GM12878 (cell line): ENCODE data around the gene ERCC1. TPM values are rescaled to one million over a fixed set of nuclear protein-coding genes. Genes with fewer than 3 reads are reported as not detected.

Experiments
- ATAC-seq: fragments of 200-7000 bp; cut with Tn5 transposase; 3 replicates; pipeline ENCODE4 v1.9.1; 2020; ENCODE audit warnings: mild to moderate bottlenecking, moderate library complexity
- BruUV-seq: library from RNA; stranded (reverse); fragments of 400-500 nt; replicated peaks from 2 replicates; lab custom pipeline; 2021; lab: Mats Ljungman, UMichigan
- CTCF ChIA-PET: fragments of 300-600 bp; sonication (Branson Sonifier 250); formaldehyde crosslinking; extraction: SDS; loops from one replicate; lab custom pipeline; 2021; ENCODE audit warnings: inconsistent platforms; lab: Yijun Ruan, JAX
- POLR2A ChIA-PET: fragments of 350-600 bp; formaldehyde crosslinking; extraction: SDS; loops from one replicate; lab custom pipeline; 2021; ENCODE audit warnings: inconsistent platforms; lab: Charles Lee
- RAD21 ChIA-PET: fragments of 300-600 bp; sonication (Branson Sonifier 250); formaldehyde crosslinking; loops from one replicate; lab custom pipeline; 2023; ENCODE audit warnings: antibody characterized with exemption; ENCODE audit not compliant: unreplicated experiment; lab: Charles Lee
- SMC1A ChIA-PET: fragments of 300-600 bp; sonication (Branson Sonifier 250); formaldehyde crosslinking; loops from one replicate; lab custom pipeline; 2023; ENCODE audit not compliant: unreplicated experiment, uncharacterized antibody; lab: Charles Lee
- DNase-seq: peaks from one replicate; pipeline ENCODE4 v3.0.0-alpha.2; 2011; ENCODE audit warnings: low read depth, low spot score
- FAIRE-seq: peaks from 3 replicates; lab custom pipeline; 2011; peaks lifted over from hg19 to GRCh38; lab: Jason Lieb, UNC
- H2AFZ ChIP-seq: 2 replicates; pipeline ENCODE4 v1.6.0; 2011; ENCODE audit warnings: low read depth, low read length, control low read depth; ENCODE audit not compliant: control insufficient read depth
- H3K27ac ChIP-seq: 2 replicates; pipeline ENCODE4 v1.5.1; 2011; ENCODE audit warnings: control low read depth; ENCODE audit not compliant: control insufficient read depth, insufficient read depth
- H3K27me3 ChIP-seq, 2 experiments: replicated peaks in 1 of 2; 2 replicates each; pipeline versions ENCODE4 v1.6.0 to v1.6.1; 2011; ENCODE audit warnings: low read length in 1 of 2; ENCODE audit not compliant: control insufficient read depth in 2 of 2, insufficient read depth in 2 of 2
- H3K36me3 ChIP-seq, 2 experiments: 2 replicates each; pipeline ENCODE4 v1.5.1; 2011; ENCODE audit warnings: low read length in 1 of 2; ENCODE audit not compliant: control insufficient read depth in 2 of 2, insufficient read depth in 2 of 2
- H3K4me1 ChIP-seq: 2 replicates; pipeline ENCODE4 v1.6.1; 2011; ENCODE audit warnings: mild to moderate bottlenecking, low read length, moderate library complexity, mixed read lengths; ENCODE audit not compliant: control insufficient read depth, insufficient read depth
- H3K4me2 ChIP-seq: 2 replicates; pipeline ENCODE4 v1.6.0; 2011; ENCODE audit warnings: control low read depth; ENCODE audit not compliant: control insufficient read depth, insufficient read depth
- H3K4me3 ChIP-seq: fragments of 200-600 bp; sonication (generic); 2 replicates; pipeline ENCODE4 v1.5.1; 2016
- H3K79me2 ChIP-seq: 2 replicates; pipeline ENCODE4 v1.6.0; 2011; ENCODE audit warnings: low read length; ENCODE audit not compliant: control insufficient read depth, insufficient read depth
- H3K9ac ChIP-seq: 2 replicates; pipeline ENCODE4 v1.8.0; 2011; ENCODE audit warnings: low read length, control low read depth, mixed read lengths; ENCODE audit not compliant: control insufficient read depth, insufficient read depth
- H3K9me3 ChIP-seq: replicated peaks from 3 replicates; pipeline ENCODE4 v1.5.1; 2011; ENCODE audit warnings: mild to moderate bottlenecking, low read length; ENCODE audit not compliant: control insufficient read depth, insufficient read depth
- H4K20me1 ChIP-seq: 2 replicates; pipeline ENCODE4 v1.6.0; 2011; ENCODE audit not compliant: control insufficient read depth, insufficient read depth
- CBFB ChIP-seq: IDR thresholded peaks from 2 replicates; pipeline ENCODE4 v1.6.1; 2016; ENCODE audit warnings: antibody characterized with exemption, low read depth
- CREM ChIP-seq: IDR thresholded peaks from 2 replicates; pipeline ENCODE4 v1.6.1; 2014; ENCODE audit warnings: antibody characterized with exemption, low read depth
- ETV6 ChIP-seq, 2 experiments: fragments of 450-650 bp in 1 of 2; IDR thresholded peaks in 1 of 2; conservative IDR thresholded peaks in 1 of 2; 2 replicates each; pipeline ENCODE4 v1.6.1; 2014; ENCODE audit warnings: antibody characterized with exemption in 1 of 2, borderline replicate concordance in 1 of 2, low read depth in 1 of 2, mild to moderate bottlenecking in 1 of 2, moderate library complexity in 1 of 2
- GABPA ChIP-seq: IDR thresholded peaks from 2 replicates; pipeline ENCODE4 v1.6.1; 2014; ENCODE audit warnings: antibody characterized with exemption, low read depth, mild to moderate bottlenecking, inconsistent platforms
- GATAD2B ChIP-seq: fragments of 450-650 bp; conservative IDR thresholded peaks from 2 replicates; pipeline ENCODE4 v1.6.1; 2017; ENCODE audit warnings: low read depth, mild to moderate bottlenecking, moderate library complexity
- HDAC6 ChIP-seq: fragments of 200-600 bp; sonication (generic); IDR thresholded peaks from one replicate; pipeline ENCODE4 v1.8.0; 2017; ENCODE audit warnings: antibody characterized with exemption; ENCODE audit not compliant: unreplicated experiment
- MEF2A ChIP-seq: IDR thresholded peaks from 2 replicates; pipeline ENCODE4 v1.6.1; 2011; ENCODE audit warnings: low read depth, mild to moderate bottlenecking, low read length, moderate library complexity; ENCODE audit not compliant: insufficient read depth
- MLLT1 ChIP-seq: fragments of 450-650 bp; IDR thresholded peaks from 2 replicates; pipeline ENCODE4 v1.6.1; 2016; ENCODE audit warnings: mild to moderate bottlenecking
- MTA2 ChIP-seq: fragments of 450-650 bp; IDR thresholded peaks from 2 replicates; pipeline ENCODE4 v1.6.1; 2016; ENCODE audit warnings: low read depth, mild to moderate bottlenecking, moderate library complexity
- POLR2AphosphoS2 ChIP-seq: IDR thresholded peaks from 2 replicates; pipeline ENCODE4 v1.6.1; 2011; ENCODE audit warnings: low read depth, mild to moderate bottlenecking, low read length, improper control_type of control experiment, moderate library complexity
- POLR2AphosphoS5 ChIP-seq: IDR thresholded peaks from 2 replicates; pipeline ENCODE4 v1.6.1; 2011; ENCODE audit warnings: mild to moderate bottlenecking, low read length, inconsistent platforms
- RB1 ChIP-seq: fragments of 450-650 bp; formaldehyde crosslinking; IDR thresholded peaks from 2 replicates; pipeline ENCODE4 v1.6.1; 2017; ENCODE audit warnings: mild to moderate bottlenecking, borderline replicate concordance
- SREBF1 ChIP-seq: IDR thresholded peaks from 2 replicates; pipeline ENCODE4 v1.6.1; 2012; ENCODE audit warnings: mild to moderate bottlenecking, low read length
- YBX1 ChIP-seq: fragments of 450-650 bp; IDR thresholded peaks from 2 replicates; pipeline ENCODE4 v1.6.1; 2016; ENCODE audit warnings: antibody characterized with exemption
- YY1 ChIP-seq: IDR thresholded peaks from 2 replicates; pipeline ENCODE4 v1.6.1; 2011; ENCODE audit warnings: low read depth, mild to moderate bottlenecking, low read length
- ZBTB40 ChIP-seq: fragments of 450-650 bp; IDR thresholded peaks from 2 replicates; pipeline ENCODE4 v1.6.1; 2016; ENCODE audit warnings: mild to moderate bottlenecking, moderate library complexity, borderline replicate concordance
- WGBS: methylation state at CpG from one replicate; pipeline ENCODE4 v1.1.6; 2016; ENCODE audit warnings: low lambda C conversion rate; ENCODE audit not compliant: insufficient replicate concordance, insufficient coverage; ENCODE audit errors: missing lambda C conversion rate; 5-methylcytosine and 5-hydroxymethylcytosine counted together
- in situ Hi-C: fragments of 300-500 bp; cut with MboI; formaldehyde crosslinking; loops from 9 replicates; pipeline ENCODE4 v1.14.3; 2018; ENCODE audit warnings: mixed read lengths
- intact Hi-C: fragments of 100-400 bp; cut with micrococcal nuclease; formaldehyde crosslinking; loops from one replicate; pipeline ENCODE4 v1.14.2; 2022; ENCODE audit not compliant: unreplicated experiment
- polyA plus RNA-seq, 11 experiments: library from polyadenylated mRNA; depleted of rRNA in 4 of 11; unstranded in 6 of 11; stranded (reverse) in 5 of 11; fragments of >200 nt; fragmentation: Nextera tagmentation in 4 of 11; fragmentation: Illumina TruSeq in 1 of 11; extraction: Ambion mirVana in 4 of 11; extraction: Trizol in 1 of 11; gene quantifications; 1 replicate in 1 of 11; 2 replicates in 10 of 11; pipeline versions ENCODE4 v1.2.1 to v1.2.3, GENCODE V29; 2011 to 2016; ENCODE audit warnings: inconsistent platforms in 2 of 11, missing spikeins in 2 of 11, low read depth in 1 of 11
- total RNA-seq, 4 experiments: library from RNA; depleted of rRNA in 3 of 4; stranded (reverse); fragments of >200 nt in 3 of 4; fragmentation: Illumina TruSeq in 1 of 4; extraction: Trizol in 1 of 4; gene quantifications; 2 replicates each; pipeline versions ENCODE4 v1.2.1 to v1.2.3, GENCODE V29; 2013 to 2021

Gene ERCC1
- total and polyA plus RNA-seq, 10 of the 15 experiments (the other 5 are each of a cell fraction or from before 2014, with no cell fraction given) = 14.7 to 104 (median 61.1) TPM

- H3K9me3 ChIP-seq = no peaks in the 10 kb centered on the region
- peaks cover 27% of the 10 kb centered on the region for H3K4me1 ChIP-seq
- 2% methylated on average over 21 of the region's 24 CpGs for WGBS
- CTCF ChIA-PET = interaction anchor here (0.6 to 3.0 kb wide), 8 partner anchors 15 to 62 kb away, joined by 3 to 25 read pairs (median 4); no protein-coding TSS in a partner anchor
- H2AFZ ChIP-seq = peak overlapping the region; percentile 88
- H3K9ac ChIP-seq = peak overlapping the region; percentile 80
- intact Hi-C loops = no loop called here
- no peaks in the 10 kb centered on the region for H4K20me1 ChIP-seq
- RAD21 ChIA-PET = interaction anchor here (0.7 to 3.5 kb wide), 8 partner anchors 15 to 268 kb away, joined by 3 to 15 read pairs (median 4); partner anchors contain the start of genes PPP1R13L and QPCTL
- BruUV-seq = no TSS peak
- FAIRE-seq = no peak
- ATAC-seq = peak; percentile 42
- peak overlapping the region; percentile 99 for H3K4me2 ChIP-seq
- H3K27me3 ChIP-seq = no peaks in the 10 kb centered on the region
- in situ Hi-C loops = no loop called here
- peak overlapping the region; percentile 82 for H3K4me3 ChIP-seq
- peaks cover 16% of the 10 kb centered on the region for H3K79me2 ChIP-seq
- POLR2A ChIA-PET = interaction anchor here (0.6 to 2.4 kb wide), 11 partner anchors 14 to 369 kb away, joined by 3 to 16 read pairs (median 5); partner anchors contain the start of gene PPP1R13L
- H3K27ac ChIP-seq = peak overlapping the region; percentile 91
- SMC1A ChIA-PET = interaction anchor here (0.6 to 3.7 kb wide), 4 partner anchors 21 to 345 kb away, joined by 3 to 18 read pairs (median 3); no protein-coding TSS in a partner anchor
- H3K36me3 ChIP-seq = no peaks in the 10 kb centered on the region
- DNase-seq = no peak
- TF ChIP-seq YY1 = peak; percentile 58; the same call in 1 of the 2 replicates
- no peak for TF ChIP-seq RB1
- TF ChIP-seq POLR2AphosphoS5 = 0 out of 2 replicates have a peak, but pooled peaks have one; percentile 10
- TF ChIP-seq HDAC6 = no peak
- peak; percentile 24; the same call in 1 of the 2 replicates for TF ChIP-seq GATAD2B
- no peak for TF ChIP-seq SREBF1
- peak; percentile 19; the same call in 1 of the 2 replicates for TF ChIP-seq MTA2
- TF ChIP-seq CREM = peak; percentile 11; the same call in 1 of the 2 replicates
- 0 out of 2 replicates have a peak, but pooled peaks have one; percentile 4 for TF ChIP-seq GABPA
- 0 out of 2 replicates have a peak, but pooled peaks have one; percentile 7 for TF ChIP-seq POLR2AphosphoS2
- TF ChIP-seq ZBTB40 = 0 out of 2 replicates have a peak, but pooled peaks have one; percentile 13
- 0 out of 2 replicates have a peak, but pooled peaks have one; percentile 4 for TF ChIP-seq YBX1
- peak in 1 of 2 experiments; percentile 89; a peak in 2 of 4 replicates for TF ChIP-seq ETV6 (conservative IDR thresholded peaks at IDR 0.05 in 1 of 2, IDR thresholded peaks at IDR 0.05 in 1 of 2; ENCODE audit: borderline replicate concordance in 1 of 2, low read depth in 1 of 2)
- TF ChIP-seq MLLT1 = peak; percentile 93
- TF ChIP-seq MEF2A = peak; percentile 80
- TF ChIP-seq CBFB = no peak
Observed at GRCh38 chr19:45424191-45425058, 708 bp upstream of the ERCC1 start.
